ENCODE measurements around the gene ELOVL3. TPM values are rescaled to one million over a fixed set of nuclear protein-coding genes. Genes with fewer than 3 reads are reported as not detected.

ELOVL3 gene
- total RNA-seq, 4 donors from 2014 or later = 1.3 to 3.6 (median 3.2) TPM

DNA sequence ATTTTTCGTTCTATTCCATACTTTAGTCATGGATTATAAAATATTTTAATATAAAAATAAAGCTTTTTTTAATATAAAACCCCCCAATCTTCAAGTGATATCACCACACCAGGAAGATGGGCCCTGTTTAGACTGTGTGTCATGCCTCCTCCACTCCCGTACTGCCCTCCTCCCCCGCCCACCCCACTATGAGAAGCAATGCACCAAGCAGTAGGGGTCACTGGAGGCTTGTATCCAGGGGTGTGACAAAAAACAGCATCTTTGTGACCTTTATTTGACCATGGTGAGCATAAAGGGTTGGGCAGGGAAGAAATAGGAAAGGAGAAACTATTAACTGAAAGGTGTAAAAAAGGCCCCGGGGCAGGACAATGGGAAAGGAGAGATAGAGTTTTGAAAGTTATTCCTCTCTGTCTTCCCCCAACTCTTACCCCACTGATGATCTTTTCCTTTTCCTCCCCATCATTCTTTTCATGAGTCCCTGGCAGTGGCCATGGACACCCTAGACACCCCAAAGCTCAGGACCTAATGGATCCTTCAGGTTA lies 11.7 kb downstream of the ELOVL3 start:
- no peak for TF ChIP-seq CTCF (IDR thresholded peaks at IDR 0.05; ENCODE audit: low read depth)

- TF ChIP-seq CTCF (IDR thresholded peaks at IDR 0.05; ENCODE audit: low read depth) = no peak
These were observed 14.4 kb downstream of the ELOVL3 start for GRCh38 chr10:102240467-102241031.

- no peak for TF ChIP-seq CTCF (IDR thresholded peaks at IDR 0.05; ENCODE audit: low read depth)
These were observed 14.9 kb downstream of the ELOVL3 start for GRCh38 chr10:102241032-102241443.

DNA sequence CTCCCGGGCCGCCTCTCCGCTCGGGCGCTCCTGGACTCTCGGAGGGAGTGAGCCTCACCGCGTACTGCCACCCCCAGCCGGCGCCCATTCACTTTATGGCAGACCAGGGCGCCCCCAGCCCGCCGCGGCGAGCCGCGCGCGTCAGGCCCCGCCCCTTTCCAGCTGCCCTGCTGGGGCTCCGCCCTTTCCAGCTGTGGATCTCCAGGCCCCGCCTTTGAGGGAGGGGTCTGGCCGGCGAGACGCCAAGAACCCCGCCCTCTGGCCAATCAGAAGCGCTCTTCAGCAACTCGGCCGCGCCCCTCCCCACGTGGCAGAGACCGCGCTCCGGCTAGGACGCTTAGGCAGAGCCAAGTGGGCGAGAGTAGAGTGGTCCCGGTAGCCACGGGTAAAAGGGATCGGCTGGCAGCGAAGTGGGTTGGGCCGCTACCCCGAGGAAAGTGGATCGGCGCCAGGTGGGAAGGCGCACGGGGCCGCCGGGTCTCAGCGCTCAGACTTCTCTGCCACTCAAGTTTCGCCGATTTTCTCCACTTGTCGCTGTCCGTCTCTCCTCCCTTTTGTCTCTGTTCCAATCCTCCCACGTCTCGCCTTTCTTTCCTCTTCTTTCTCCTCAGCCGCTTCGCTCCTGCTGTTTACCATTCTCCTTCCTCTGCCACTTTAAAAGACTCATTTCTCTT lies 15.5 kb downstream of the ELOVL3 start, which contains the start of gene PITX3:
Gene PITX3, minus strand, starts transcription at position 69 of the 674 bp plus-strand sequence. CDS start 9,432 bp downstream, outside the sequence.
- no peak for TF ChIP-seq CTCF (IDR thresholded peaks at IDR 0.05; ENCODE audit: low read depth)

- no peak for TF ChIP-seq CTCF (IDR thresholded peaks at IDR 0.05; ENCODE audit: low read depth)
These were observed 16.0 kb downstream of the ELOVL3 start for GRCh38 chr10:102242118-102242485.

GRCh38 chr10:102243309-102243708 lies 17.2 kb downstream of the ELOVL3 start:
- no peak for TF ChIP-seq CTCF (IDR thresholded peaks at IDR 0.05; ENCODE audit: low read depth)

DNA sequence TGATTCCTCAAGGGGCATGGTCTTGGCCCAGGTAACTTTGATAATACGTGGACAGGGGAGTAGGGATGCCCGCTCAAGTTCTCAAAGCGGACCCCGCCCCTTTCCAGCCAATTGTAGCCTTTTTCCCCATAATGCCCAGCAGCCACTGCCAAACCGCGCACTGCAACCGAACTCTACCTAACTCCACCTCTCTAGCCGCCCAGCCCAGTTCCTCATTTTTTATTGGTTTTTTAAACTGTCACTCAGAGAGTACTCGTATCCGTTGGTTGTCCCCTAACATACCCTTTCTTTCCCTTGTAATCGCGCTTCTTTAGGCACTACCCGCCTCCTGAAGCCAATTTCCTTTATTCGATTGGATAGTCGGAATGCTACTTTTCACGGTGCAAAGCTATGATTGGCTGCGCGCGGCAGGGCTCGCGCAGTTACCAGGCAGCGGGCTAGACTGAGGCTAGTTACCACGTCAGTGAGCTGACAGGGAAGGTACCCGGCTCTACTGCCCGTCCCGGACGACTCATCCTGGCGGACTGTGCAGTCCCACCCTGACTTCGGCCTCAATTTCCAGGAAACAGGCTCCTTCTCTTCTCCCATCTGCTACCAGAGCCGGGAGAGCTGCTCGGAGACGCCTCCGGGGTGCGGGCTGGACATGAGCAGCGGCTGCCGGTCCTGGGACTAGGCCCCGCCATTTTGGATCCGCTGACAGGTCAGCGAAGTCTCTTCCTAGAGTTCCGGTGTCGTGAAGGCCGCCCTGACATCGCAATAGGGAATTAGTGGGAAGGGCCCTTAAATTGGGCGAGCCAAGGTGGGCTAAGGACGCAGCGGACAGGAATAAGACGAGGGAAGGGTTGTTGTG lies 19.2 kb downstream of the ELOVL3 start, which contains the start of gene GBF1:
Gene GBF1, plus strand, starts transcription at position 451 of the 850 bp plus-strand sequence. CDS start 13,407 bp downstream, outside the sequence.
- TF ChIP-seq CTCF (IDR thresholded peaks at IDR 0.05; ENCODE audit: low read depth) = no peak

All from subcutaneous adipose tissue (tissue), 4 donors.